Measurements from ENCODE around the gene BSPRY. TPM values are rescaled to one million over a fixed set of nuclear protein-coding genes. Genes with fewer than 3 reads are reported as not detected.
A peak's percentile ranks its signal among the peaks of the same experiment; 100 is the strongest.

The BSPRY gene
- total RNA-seq = 0.42 TPM

- Histone ChIP-seq H3K27me3 (ENCODE audit: insufficient read depth, low read length) (peaks cover 10% of the 10 kb centered on the region), H3K4me1 (ENCODE audit: insufficient read depth, low read length) (peaks cover 22% of the 10 kb centered on the region), H3K4me3 (ENCODE audit: low read length) (peak within 1 kb of the TSS; percentile 37), H3K9me3 (ENCODE audit: low read depth, low read length) (no peaks in the 10 kb centered on the region)
Observed at GRCh38 chr9:113349445-113350094, at the start of gene BSPRY. TSS of gene BSPRY (plus strand) at chr9:113349541. CDS start at chr9:113349580, 39 bp downstream.

- Histone ChIP-seq H3K9me3 (ENCODE audit: low read depth, low read length) (no peaks in the 10 kb centered on the region), H3K4me1 (ENCODE audit: insufficient read depth, low read length) (peaks cover 8% of the 10 kb centered on the region), H3K27me3 (ENCODE audit: insufficient read depth, low read length) (no peaks in the 10 kb centered on the region), H3K4me3 (ENCODE audit: low read length) (no peak overlapping the region)
Observed at GRCh38 chr9:113299800-113300292, 49.5 kb upstream of the BSPRY start.

- Histone ChIP-seq H3K4me1 (ENCODE audit: insufficient read depth, low read length) (peaks cover 8% of the 10 kb centered on the region), H3K4me3 (ENCODE audit: low read length) (no peak overlapping the region), H3K27me3 (ENCODE audit: insufficient read depth, low read length) (no peaks in the 10 kb centered on the region)
Observed at GRCh38 chr9:113301548-113301947, 47.8 kb upstream of the BSPRY start.

GRCh38 chr9:113302792-113303418, 46.4 kb upstream of the BSPRY start, which contains the start of gene RNF183:
TSS of gene RNF183 (minus strand) at chr9:113303376. CDS start at chr9:113298184, 5,192 bp downstream.
- Histone ChIP-seq H3K9me3 (ENCODE audit: low read depth, low read length) (no peaks in the 10 kb centered on the region), H3K27me3 (ENCODE audit: insufficient read depth, low read length) (no peaks in the 10 kb centered on the region), H3K4me1 (ENCODE audit: insufficient read depth, low read length) (peaks cover 8% of the 10 kb centered on the region), H3K4me3 (ENCODE audit: low read length) (no peak within 1 kb of the TSS)

More at GRCh38 chr9:113301548-113301947, 47.8 kb upstream of the BSPRY start:
- no peaks in the 10 kb centered on the region for H3K9me3 ChIP-seq (ENCODE audit: low read depth, low read length)

GRCh38 chr9:113306566-113306965, 42.8 kb upstream of the BSPRY start:
- no peaks in the 10 kb centered on the region for H3K9me3 ChIP-seq (ENCODE audit: low read depth, low read length)
- H3K4me3 ChIP-seq (ENCODE audit: low read length) = no peak overlapping the region
- H3K4me1 ChIP-seq (ENCODE audit: insufficient read depth, low read length) = no peaks in the 10 kb centered on the region
- H3K27me3 ChIP-seq (ENCODE audit: insufficient read depth, low read length) = no peaks in the 10 kb centered on the region

- H3K27me3 ChIP-seq (ENCODE audit: insufficient read depth, low read length) = no peaks in the 10 kb centered on the region
- no peak overlapping the region for H3K4me3 ChIP-seq (ENCODE audit: low read length)
- no peaks in the 10 kb centered on the region for H3K9me3 ChIP-seq (ENCODE audit: low read depth, low read length)
- no peaks in the 10 kb centered on the region for H3K4me1 ChIP-seq (ENCODE audit: insufficient read depth, low read length)
Observed at GRCh38 chr9:113307396-113307975, 41.9 kb upstream of the BSPRY start.

GRCh38 chr9:113309204-113309813, 40.0 kb upstream of the BSPRY start:
- H3K4me3 ChIP-seq (ENCODE audit: low read length) = no peak overlapping the region
- H3K27me3 ChIP-seq (ENCODE audit: insufficient read depth, low read length) = no peaks in the 10 kb centered on the region

GRCh38 chr9:113310538-113310937, 38.8 kb upstream of the BSPRY start:
- H3K9me3 ChIP-seq (ENCODE audit: low read depth, low read length) = no peaks in the 10 kb centered on the region
- H3K4me3 ChIP-seq (ENCODE audit: low read length) = no peak overlapping the region
- H3K27me3 ChIP-seq (ENCODE audit: insufficient read depth, low read length) = no peaks in the 10 kb centered on the region
- H3K4me1 ChIP-seq (ENCODE audit: insufficient read depth, low read length) = no peaks in the 10 kb centered on the region

More at GRCh38 chr9:113309204-113309813, 40.0 kb upstream of the BSPRY start:
- H3K9me3 ChIP-seq (ENCODE audit: low read depth, low read length) = no peaks in the 10 kb centered on the region
- H3K4me1 ChIP-seq (ENCODE audit: insufficient read depth, low read length) = no peaks in the 10 kb centered on the region

- H3K4me1 ChIP-seq (ENCODE audit: insufficient read depth, low read length) = no peaks in the 10 kb centered on the region
- no peaks in the 10 kb centered on the region for H3K9me3 ChIP-seq (ENCODE audit: low read depth, low read length)
- H3K27me3 ChIP-seq (ENCODE audit: insufficient read depth, low read length) = no peaks in the 10 kb centered on the region
- H3K4me3 ChIP-seq (ENCODE audit: low read length) = no peak overlapping the region
Observed at GRCh38 chr9:113311961-113312360, 37.4 kb upstream of the BSPRY start.

- Histone ChIP-seq H3K4me3 (ENCODE audit: low read length) (no peak overlapping the region), H3K4me1 (ENCODE audit: insufficient read depth, low read length) (no peaks in the 10 kb centered on the region), H3K27me3 (ENCODE audit: insufficient read depth, low read length) (no peaks in the 10 kb centered on the region), H3K9me3 (ENCODE audit: low read depth, low read length) (no peaks in the 10 kb centered on the region)
Observed at GRCh38 chr9:113313261-113313660, 36.1 kb upstream of the BSPRY start.

GRCh38 chr9:113315231-113315630, 34.1 kb upstream of the BSPRY start:
- Histone ChIP-seq H3K9me3 (ENCODE audit: low read depth, low read length) (no peaks in the 10 kb centered on the region), H3K4me3 (ENCODE audit: low read length) (no peak overlapping the region), H3K27me3 (ENCODE audit: insufficient read depth, low read length) (no peaks in the 10 kb centered on the region), H3K4me1 (ENCODE audit: insufficient read depth, low read length) (no peaks in the 10 kb centered on the region)

GRCh38 chr9:113316030-113316429, 33.3 kb upstream of the BSPRY start:
- Histone ChIP-seq H3K4me1 (ENCODE audit: insufficient read depth, low read length) (no peaks in the 10 kb centered on the region), H3K4me3 (ENCODE audit: low read length) (no peak overlapping the region), H3K9me3 (ENCODE audit: low read depth, low read length) (no peaks in the 10 kb centered on the region), H3K27me3 (ENCODE audit: insufficient read depth, low read length) (no peaks in the 10 kb centered on the region)

GRCh38 chr9:113317777-113318176, 31.6 kb upstream of the BSPRY start:
- Histone ChIP-seq H3K4me1 (ENCODE audit: insufficient read depth, low read length) (no peaks in the 10 kb centered on the region), H3K9me3 (ENCODE audit: low read depth, low read length) (no peaks in the 10 kb centered on the region), H3K27me3 (ENCODE audit: insufficient read depth, low read length) (no peaks in the 10 kb centered on the region), H3K4me3 (ENCODE audit: low read length) (no peak overlapping the region)

- H3K27me3 ChIP-seq (ENCODE audit: insufficient read depth, low read length) = no peaks in the 10 kb centered on the region
- H3K4me3 ChIP-seq (ENCODE audit: low read length) = no peak overlapping the region
- H3K9me3 ChIP-seq (ENCODE audit: low read depth, low read length) = no peaks in the 10 kb centered on the region
- H3K4me1 ChIP-seq (ENCODE audit: insufficient read depth, low read length) = no peaks in the 10 kb centered on the region
Observed at GRCh38 chr9:113319054-113319453, 30.3 kb upstream of the BSPRY start.

GRCh38 chr9:113320051-113320450, 29.3 kb upstream of the BSPRY start:
- no peaks in the 10 kb centered on the region for H3K9me3 ChIP-seq (ENCODE audit: low read depth, low read length)
- H3K4me3 ChIP-seq (ENCODE audit: low read length) = no peak overlapping the region
- no peaks in the 10 kb centered on the region for H3K4me1 ChIP-seq (ENCODE audit: insufficient read depth, low read length)
- H3K27me3 ChIP-seq (ENCODE audit: insufficient read depth, low read length) = no peaks in the 10 kb centered on the region
